H9 (cell line): Measurements from ENCODE around the gene ULK3. TPM values are rescaled to one million over a fixed set of nuclear protein-coding genes. Genes with fewer than 3 reads are reported as not detected.

Source experiments
- DNase-seq: peaks from one replicate; pipeline ENCODE4 v3.0.0-alpha.2; 2017
- H2AFZ ChIP-seq: one replicate; pipeline ENCODE4 v1.6.1; 2013; ENCODE audit warnings: mild to moderate bottlenecking, low read length, control low read depth, moderate library complexity
- H2AK5ac ChIP-seq: 2 replicates; pipeline ENCODE4 v1.6.1; 2013; ENCODE audit warnings: low read length, control low read depth, mixed read lengths; ENCODE audit not compliant: insufficient read length
- H2BK120ac ChIP-seq: one replicate; pipeline ENCODE4 v1.6.1; 2013; ENCODE audit warnings: low read depth, mild to moderate bottlenecking, low read length, control low read depth, inconsistent platforms; ENCODE audit not compliant: poor library complexity, severe bottlenecking
- H2BK12ac ChIP-seq: 2 replicates; pipeline ENCODE4 v1.6.1; 2013; ENCODE audit warnings: low read length, control low read depth, mixed read lengths, low read depth; ENCODE audit not compliant: insufficient read length
- H2BK15ac ChIP-seq: 2 replicates; pipeline ENCODE4 v1.6.1; 2013; ENCODE audit warnings: low read depth, low read length, control low read depth
- H2BK20ac ChIP-seq: one replicate; pipeline ENCODE4 v1.6.1; 2013; ENCODE audit warnings: low read depth, mild to moderate bottlenecking, low read length, control low read depth, inconsistent platforms; ENCODE audit not compliant: poor library complexity, severe bottlenecking
- H2BK5ac ChIP-seq: 2 replicates; pipeline ENCODE4 v1.6.1; 2013; ENCODE audit warnings: low read length, control low read depth, mixed read lengths; ENCODE audit not compliant: insufficient read length
- H3K14ac ChIP-seq: 2 replicates; pipeline ENCODE4 v1.6.1; 2013; ENCODE audit warnings: low read length, control low read depth; ENCODE audit not compliant: insufficient read depth
- H3K18ac ChIP-seq: 2 replicates; pipeline ENCODE4 v1.6.1; 2013; ENCODE audit warnings: low read depth, mild to moderate bottlenecking, mixed read lengths, low read length, control low read depth; ENCODE audit not compliant: insufficient read length
- H3K23ac ChIP-seq: 2 replicates; pipeline ENCODE4 v1.6.1; 2013; ENCODE audit warnings: low read length, control low read depth, mixed read lengths, low read depth; ENCODE audit not compliant: insufficient read length
- H3K23me2 ChIP-seq: 2 replicates; pipeline ENCODE4 v1.6.1; 2013; ENCODE audit warnings: low read depth, mild to moderate bottlenecking, mixed read lengths, low read length, control low read depth; ENCODE audit not compliant: insufficient read length, poor library complexity, severe bottlenecking
- H3K27ac ChIP-seq: 2 replicates; pipeline ENCODE4 v1.5.1; 2013; ENCODE audit warnings: low read length, control low read depth, mixed read lengths, low read depth; ENCODE audit not compliant: insufficient read length
- H3K27me3 ChIP-seq: 2 replicates; pipeline ENCODE4 v1.6.1; 2013; ENCODE audit warnings: low read length, control low read depth, inconsistent platforms; ENCODE audit not compliant: insufficient read depth
- H3K4ac ChIP-seq: 2 replicates; pipeline ENCODE4 v1.6.1; 2013; ENCODE audit warnings: low read depth, mild to moderate bottlenecking, control low read depth, inconsistent platforms, low read length, moderate library complexity
- H3K4me1 ChIP-seq: 2 replicates; pipeline ENCODE4 v1.6.1; 2013; ENCODE audit warnings: low read length, control low read depth, inconsistent platforms; ENCODE audit not compliant: insufficient read depth
- H3K4me2 ChIP-seq: 2 replicates; pipeline ENCODE4 v1.6.1; 2013; ENCODE audit warnings: low read length, control low read depth, mixed read lengths; ENCODE audit not compliant: insufficient read length, insufficient read depth
- H3K56ac ChIP-seq: 2 replicates; pipeline ENCODE4 v1.6.1; 2013; ENCODE audit warnings: low read depth, mild to moderate bottlenecking, mixed read lengths, low read length, control low read depth; ENCODE audit not compliant: insufficient read length
- H3K79me1 ChIP-seq: 2 replicates; pipeline ENCODE4 v1.6.1; 2013; ENCODE audit warnings: low read depth, mild to moderate bottlenecking, moderate library complexity, low read length, control low read depth, inconsistent platforms; ENCODE audit not compliant: insufficient read depth, poor library complexity, severe bottlenecking
- H3K79me2 ChIP-seq: 2 replicates; pipeline ENCODE4 v1.6.1; 2013; ENCODE audit warnings: low read length, control low read depth, inconsistent platforms; ENCODE audit not compliant: insufficient read depth
- H3K9ac ChIP-seq: 2 replicates; pipeline ENCODE4 v1.6.1; 2013; ENCODE audit warnings: low read length, control low read depth, mixed read lengths; ENCODE audit not compliant: insufficient read length; ENCODE audit errors: extremely low read depth
- H3K9me3 ChIP-seq: one replicate; pipeline ENCODE4 v1.6.1; 2013; ENCODE audit warnings: low read depth, low read length, inconsistent platforms; ENCODE audit not compliant: control insufficient read depth
- H3T11ph ChIP-seq: one replicate; pipeline ENCODE4 v1.6.1; 2013; ENCODE audit warnings: mild to moderate bottlenecking, low read length, control low read depth, inconsistent platforms
- H4K20me1 ChIP-seq: one replicate; pipeline ENCODE4 v1.6.1; 2013; ENCODE audit not compliant: control insufficient read depth, insufficient read length, insufficient read depth
- H4K5ac ChIP-seq: 2 replicates; pipeline ENCODE4 v1.6.1; 2013; ENCODE audit warnings: low read depth, mild to moderate bottlenecking, mixed read lengths, low read length, control low read depth; ENCODE audit not compliant: insufficient read length
- H4K8ac ChIP-seq: replicated peaks from 2 replicates; pipeline ENCODE4 v1.6.1; 2013; ENCODE audit warnings: low read length, control low read depth, mixed read lengths, low read depth; ENCODE audit not compliant: insufficient read length
- H4K91ac ChIP-seq: 2 replicates; pipeline ENCODE4 v1.6.1; 2013; ENCODE audit warnings: low read depth, mild to moderate bottlenecking, moderate library complexity, mixed read lengths, low read length, control low read depth; ENCODE audit not compliant: insufficient read length
- H3K27ac Mint-ChIP-seq, 3 experiments: 2 replicates in 2 of 3; 3 replicates in 1 of 3; pipeline ENCODE4 v1.8.0; 2020 to 2021; ENCODE audit warnings: mixed read lengths in 3 of 3, mild to moderate bottlenecking in 1 of 3, moderate library complexity in 1 of 3
- H3K27me3 Mint-ChIP-seq: 2 replicates; pipeline ENCODE4 v1.8.0; 2021; ENCODE audit warnings: low read depth, mild to moderate bottlenecking, moderate library complexity, mixed read lengths
- H3K36me3 Mint-ChIP-seq, 3 experiments: 2 replicates in 2 of 3; 3 replicates in 1 of 3; pipeline ENCODE4 v1.8.0; 2020 to 2021; ENCODE audit warnings: low read depth in 3 of 3, mixed read lengths in 3 of 3; ENCODE audit not compliant: insufficient read depth in 1 of 3
- H3K4me1 Mint-ChIP-seq, 2 experiments: 2 replicates each; pipeline ENCODE4 v1.8.0; 2020; ENCODE audit warnings: mixed read lengths in 2 of 2
- H3K4me3 Mint-ChIP-seq, 2 experiments: 2 replicates in 1 of 2; 3 replicates in 1 of 2; pipeline ENCODE4 v1.8.0; 2020 to 2021; ENCODE audit warnings: mild to moderate bottlenecking in 2 of 2, mixed read lengths in 2 of 2, moderate library complexity in 1 of 2
- H3K9me3 Mint-ChIP-seq, 2 experiments: 2 replicates in 1 of 2; 3 replicates in 1 of 2; pipeline ENCODE4 v1.8.0; 2020; ENCODE audit warnings: mild to moderate bottlenecking in 2 of 2, mixed read lengths in 2 of 2, moderate library complexity in 1 of 2
- CTCF ChIP-seq: fragments of 200-600 bp; sonication (generic); conservative IDR thresholded peaks from 3 replicates; pipeline ENCODE4 v1.8.0; 2021; ENCODE audit warnings: antibody characterized with exemption, mild to moderate bottlenecking
- WGBS: extraction: QIAGEN DNeasy Blood & Tissue Kit; methylation state at CpG from one replicate; pipeline ENCODE4 v1.1.7; 2013; ENCODE audit warnings: missing lambda C conversion rate, low lambda C conversion rate, mixed read lengths; ENCODE audit not compliant: insufficient read length; ENCODE audit errors: extremely low coverage; 5-methylcytosine and 5-hydroxymethylcytosine counted together
- total RNA-seq: library from RNA; stranded (reverse); gene quantifications from 2 replicates; pipeline ENCODE4 v1.2.1, GENCODE V29; 2021

ULK3 gene
- total RNA-seq, 1 experiment from 2014 or later: 34.0 TPM

DNA sequence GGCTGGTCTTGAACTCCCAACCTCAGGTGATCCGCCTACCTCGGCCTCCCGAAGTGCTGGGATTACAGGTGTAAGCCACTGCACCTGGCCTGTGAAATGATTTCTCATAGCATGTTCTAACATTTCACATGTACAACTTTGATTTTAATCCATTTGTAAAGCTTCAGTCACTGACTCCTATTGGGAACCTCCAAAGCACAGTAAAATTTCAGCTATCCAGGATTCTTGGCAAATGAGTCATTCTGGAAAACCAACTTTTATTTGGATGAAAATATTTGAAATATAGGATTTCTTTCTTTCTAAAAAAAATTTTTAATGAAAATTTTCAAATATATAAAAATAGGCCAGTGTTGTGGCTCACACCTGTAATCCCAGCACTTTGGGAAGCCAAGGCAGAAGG, 33.0 kb downstream of the ULK3 start:
- no peak overlapping the region for H3K4me3 Mint-ChIP-seq
- H3K9me3 ChIP-seq: no peaks in the 10 kb centered on the region
- no peaks in the 10 kb centered on the region for H3K79me1 ChIP-seq
- H3K14ac ChIP-seq: no peak overlapping the region
- no peaks in the 10 kb centered on the region for H3K4me1 ChIP-seq
- no peak overlapping the region for H4K5ac ChIP-seq
- peaks cover 8% of the 10 kb centered on the region for H3K27me3 Mint-ChIP-seq
- H2AFZ ChIP-seq: no peak overlapping the region
- no peak overlapping the region for H2AK5ac ChIP-seq
- no peak overlapping the region for H2BK15ac ChIP-seq
- WGBS: no CpG with 5 or more reads among the region's 3 CpGs
- no peak for TF ChIP-seq CTCF
- H2BK20ac ChIP-seq: no peak overlapping the region
- no peak overlapping the region for H2BK12ac ChIP-seq
- peaks cover 9 to 16% of the 10 kb centered on the region in 2 experiments for H3K4me1 Mint-ChIP-seq
- no peak overlapping the region for H3K4ac ChIP-seq
- no peak overlapping the region for H4K8ac ChIP-seq
- H3T11ph ChIP-seq: no peak overlapping the region
- H3K27ac Mint-ChIP-seq: no peak overlapping the region
- H3K4me2 ChIP-seq: no peak overlapping the region
- H3K18ac ChIP-seq: no peak overlapping the region
- no peak overlapping the region for H2BK120ac ChIP-seq
- H4K91ac ChIP-seq: no peak overlapping the region
- DNase-seq: no peak
- H3K79me2 ChIP-seq: no peaks in the 10 kb centered on the region
- no peak overlapping the region for H3K56ac ChIP-seq
- no peak overlapping the region for H3K9ac ChIP-seq
- no peaks in the 10 kb centered on the region for H3K23me2 ChIP-seq
- no peaks in the 10 kb centered on the region for H4K20me1 ChIP-seq
- no peak overlapping the region for H2BK5ac ChIP-seq
- no peak overlapping the region for H3K27ac ChIP-seq
- H3K27me3 ChIP-seq: no peaks in the 10 kb centered on the region
- no peaks in the 10 kb centered on the region for H3K9me3 Mint-ChIP-seq
- H3K23ac ChIP-seq: no peak overlapping the region
- H3K36me3 Mint-ChIP-seq: no peaks in the 10 kb centered on the region
